Measurements from ENCODE around the gene EPB41L3.
"Not testable (repeated sequence)": the region's sequence is repeated elsewhere in the genome, so short reads cannot be mapped to it uniquely, and the experiment has no call there.

EPB41L3 gene

GRCh38 chr18:5543773-5544389 is at the start of gene EPB41L3:
EPB41L3 (minus strand) TSS chr18:5543997; CDS start chr18:5489183, 54,814 bp downstream.
- DNase-seq, result peak; percentile 80

DNA sequence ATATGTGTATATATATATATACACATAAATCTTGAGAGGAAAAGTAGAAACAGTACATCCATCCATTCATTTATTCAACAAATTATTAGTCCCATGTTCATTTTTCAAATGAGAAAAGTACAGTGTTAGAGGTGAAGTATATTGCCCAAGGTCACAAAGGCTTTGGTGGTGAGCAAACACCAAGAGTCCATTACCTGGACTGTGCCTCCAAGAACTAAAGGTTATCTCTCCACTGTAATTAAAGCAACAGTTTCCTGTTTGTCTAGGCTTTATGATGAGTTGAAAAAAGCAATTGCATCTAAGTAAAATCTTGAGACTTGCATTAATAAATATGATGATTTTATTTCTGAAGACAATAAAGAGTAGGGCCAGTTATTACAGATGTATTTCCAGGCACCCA is 44.7 kb upstream of the EPB41L3 start:
- DNase-seq, result no peak

GRCh38 chr18:5585653-5586052 is 41.9 kb upstream of the EPB41L3 start:
- DNase-seq, result no peak

- no peak for DNase-seq
Measured at GRCh38 chr18:5584746-5585417, 41.1 kb upstream of the EPB41L3 start.

DNA sequence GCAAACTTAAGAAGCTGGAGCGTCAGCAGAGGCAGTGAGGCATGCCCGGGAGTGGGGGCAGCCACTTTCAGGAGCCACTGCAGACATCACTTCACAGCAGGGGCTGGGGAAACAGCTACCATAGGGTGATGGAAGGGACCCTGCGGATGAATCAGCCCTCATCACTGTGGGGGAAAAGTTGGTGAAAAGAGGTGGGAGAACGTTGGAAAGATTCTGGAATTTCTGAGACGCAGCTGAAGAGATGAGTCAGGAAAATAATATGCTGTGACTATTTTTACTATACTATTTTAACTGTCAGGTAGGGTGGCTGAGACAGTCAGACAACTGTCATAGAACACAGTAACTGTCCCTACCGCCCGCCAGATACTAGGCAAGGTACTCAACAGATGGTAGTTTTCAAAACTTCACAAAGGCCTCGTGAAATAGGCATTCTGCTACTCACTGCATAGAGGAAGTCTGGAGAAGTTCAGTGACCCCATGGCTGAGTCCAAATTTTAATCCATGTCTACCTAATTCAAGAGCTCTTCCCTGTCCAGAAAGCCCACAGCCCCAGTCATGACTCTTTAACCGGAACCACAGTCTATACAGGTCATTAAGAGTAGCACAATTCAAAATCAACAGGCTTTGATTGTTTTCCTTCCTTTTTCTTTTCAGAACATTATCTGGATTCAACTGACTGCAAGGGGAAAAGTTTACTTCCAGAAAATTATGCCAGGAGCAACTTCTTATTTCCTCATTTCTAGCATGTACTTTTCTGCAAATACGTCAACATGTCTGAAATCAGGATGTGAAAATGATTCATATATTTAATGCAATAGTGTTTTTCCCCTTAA is 39.3 kb upstream of the EPB41L3 start:
- DNase-seq, result no peak

DNA sequence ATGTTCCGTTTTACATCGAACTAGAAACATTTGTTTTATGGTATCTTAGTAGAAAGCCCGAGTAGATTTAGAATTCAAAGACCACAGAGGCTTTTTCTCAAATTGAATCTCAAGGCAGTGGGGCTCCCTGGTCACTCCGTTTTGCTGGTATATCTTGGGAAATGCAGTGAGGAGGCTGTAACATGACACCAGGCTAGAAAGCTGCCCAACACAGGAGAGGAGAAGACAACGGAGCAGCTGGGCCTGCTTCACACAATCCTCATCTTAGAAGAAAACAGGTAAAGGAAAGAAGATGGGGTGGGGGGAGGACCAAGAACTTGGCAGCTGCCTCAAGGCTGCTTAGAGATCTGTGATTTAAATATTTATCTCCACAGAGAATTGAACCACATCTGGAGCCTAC is 38.3 kb upstream of the EPB41L3 start:
- no peak for DNase-seq

DNA sequence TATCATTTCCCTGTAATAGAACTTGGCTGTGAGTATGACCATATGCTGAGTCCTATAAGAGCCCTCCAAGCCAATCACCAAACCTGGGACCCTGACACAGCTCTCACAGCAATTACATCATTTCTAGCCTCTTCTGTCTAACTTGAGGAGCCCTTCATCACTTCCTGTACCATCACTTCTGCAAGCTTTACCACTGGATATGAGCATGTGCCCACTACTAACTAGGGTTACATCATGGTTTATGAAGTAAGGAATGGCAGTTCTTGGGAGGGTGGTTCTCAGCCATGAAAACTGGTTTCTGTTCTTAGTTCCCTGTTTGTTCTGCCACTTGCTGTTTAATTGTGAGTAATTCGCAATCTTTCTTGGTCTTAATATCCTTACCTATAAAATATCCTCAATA is 31.0 kb upstream of the EPB41L3 start:
- DNase-seq, result no peak

DNA sequence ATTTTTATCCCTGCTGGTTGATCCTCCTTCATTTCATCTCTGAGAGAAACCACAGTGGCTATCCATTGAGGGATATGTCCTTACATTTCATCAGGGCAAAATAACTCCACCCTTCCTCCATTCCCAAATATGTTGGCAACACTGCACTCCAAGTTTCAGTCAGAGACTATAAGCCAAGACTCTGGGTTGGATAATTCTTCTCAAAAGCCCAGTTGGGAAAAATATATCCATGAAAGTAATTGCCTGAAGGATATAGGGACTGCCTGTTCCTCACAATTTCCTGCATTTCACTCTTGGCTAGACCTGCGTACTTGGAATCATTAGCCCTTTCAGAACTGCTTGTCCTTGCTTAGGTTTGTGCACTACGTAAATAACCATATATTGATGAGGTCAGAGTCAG is 27.9 kb upstream of the EPB41L3 start:
- DNase-seq, result peak; percentile 46

DNA sequence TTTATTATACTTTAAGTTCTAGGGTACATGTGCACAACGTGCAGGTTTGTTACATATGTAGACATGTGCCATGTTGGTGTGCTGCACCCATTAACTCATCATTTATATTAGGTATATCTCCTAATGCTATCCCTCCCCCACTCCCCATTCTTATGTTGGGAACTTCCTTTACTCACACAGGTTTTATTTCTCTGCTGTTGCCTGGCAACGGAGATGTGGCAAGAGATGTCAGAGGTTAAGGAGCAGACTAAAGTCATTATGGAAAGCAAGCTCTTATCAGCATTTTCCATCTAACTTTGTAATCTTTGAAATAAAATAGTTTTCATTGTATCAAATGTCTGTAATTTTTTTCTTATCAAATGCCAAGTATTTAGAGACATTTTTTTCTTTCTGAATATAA is 26.8 kb upstream of the EPB41L3 start:
- DNase-seq, result not testable (repeated sequence)

DNA sequence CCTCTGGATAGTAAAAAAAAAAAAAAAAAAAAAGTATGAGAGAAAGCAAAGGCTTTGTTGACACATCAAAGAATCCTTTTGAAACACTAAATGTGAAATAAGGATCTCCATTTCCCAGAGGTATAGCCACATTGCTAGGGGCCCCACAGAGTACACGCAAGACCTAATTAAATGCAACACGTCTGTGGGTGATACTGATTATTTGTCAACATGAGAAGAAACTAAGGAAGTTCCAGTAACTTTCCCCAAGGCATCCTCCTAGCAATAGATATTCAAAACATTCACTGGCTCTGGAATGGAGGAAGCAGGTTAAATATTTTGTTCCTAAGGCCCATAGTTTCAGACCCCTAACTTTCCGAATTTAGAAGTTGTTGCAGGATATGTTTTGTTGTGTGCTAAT is 24.6 kb upstream of the EPB41L3 start:
- no peak for DNase-seq

DNA sequence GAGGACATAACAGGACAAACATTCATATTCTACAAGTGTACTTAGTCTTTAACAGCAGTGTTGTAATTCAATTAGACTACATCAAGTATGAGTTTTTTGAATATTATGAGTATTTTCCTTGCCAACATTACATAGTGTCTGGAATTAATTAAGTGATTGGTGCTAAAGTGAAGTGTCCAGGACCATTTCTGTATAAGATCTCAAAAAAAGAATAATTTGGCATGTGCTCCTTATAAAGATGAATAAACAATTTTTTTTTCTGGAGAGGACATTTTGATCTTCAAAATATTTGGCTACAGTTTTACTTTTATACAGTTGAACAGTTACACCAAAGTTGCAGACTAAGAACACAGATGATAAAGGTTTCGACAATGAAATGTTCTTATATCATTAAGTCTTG is 15.1 kb upstream of the EPB41L3 start:
- DNase-seq, result no peak

- DNase-seq, result no peak
Measured at GRCh38 chr18:5556310-5556974, 12.6 kb upstream of the EPB41L3 start.

DNA sequence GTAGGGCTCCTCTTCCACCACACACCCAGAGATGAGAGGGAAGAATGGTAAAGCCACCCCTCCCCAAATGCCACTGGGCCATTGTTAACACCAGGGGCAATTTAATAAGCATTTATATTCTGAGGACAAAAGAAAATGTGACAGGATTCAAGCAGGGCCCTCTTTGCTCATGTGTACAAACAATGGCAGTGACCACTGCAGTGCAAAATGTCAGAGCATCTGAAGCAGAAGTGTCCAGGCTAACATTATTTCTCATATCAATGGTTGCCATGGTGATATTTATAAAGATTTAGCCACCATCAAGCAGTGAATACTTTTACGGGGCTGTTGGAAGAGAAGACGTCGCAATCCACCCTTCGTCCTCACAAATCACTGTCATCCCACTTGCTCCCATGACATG is 10.8 kb upstream of the EPB41L3 start:
- DNase-seq, result no peak

DNA sequence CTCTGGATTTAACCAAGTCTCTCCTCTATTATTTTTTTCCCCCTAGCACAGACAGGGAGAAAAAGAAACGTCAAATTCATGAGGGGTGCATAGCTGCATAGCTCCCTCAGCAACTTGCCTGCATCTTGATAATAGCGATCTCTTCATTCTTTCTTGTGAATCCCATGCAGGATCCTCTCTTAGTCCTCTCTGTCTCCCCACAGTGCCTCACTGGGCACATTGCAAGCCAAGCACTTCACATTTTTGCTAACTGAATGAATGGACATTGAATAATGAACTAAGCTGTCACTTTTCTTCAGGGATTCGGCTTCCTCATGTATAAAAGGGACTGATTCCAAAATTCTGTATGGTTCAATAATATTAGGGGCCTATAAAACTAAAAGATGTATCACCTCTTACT is 2.9 kb upstream of the EPB41L3 start:
- DNase-seq, result peak; percentile 65

DNA sequence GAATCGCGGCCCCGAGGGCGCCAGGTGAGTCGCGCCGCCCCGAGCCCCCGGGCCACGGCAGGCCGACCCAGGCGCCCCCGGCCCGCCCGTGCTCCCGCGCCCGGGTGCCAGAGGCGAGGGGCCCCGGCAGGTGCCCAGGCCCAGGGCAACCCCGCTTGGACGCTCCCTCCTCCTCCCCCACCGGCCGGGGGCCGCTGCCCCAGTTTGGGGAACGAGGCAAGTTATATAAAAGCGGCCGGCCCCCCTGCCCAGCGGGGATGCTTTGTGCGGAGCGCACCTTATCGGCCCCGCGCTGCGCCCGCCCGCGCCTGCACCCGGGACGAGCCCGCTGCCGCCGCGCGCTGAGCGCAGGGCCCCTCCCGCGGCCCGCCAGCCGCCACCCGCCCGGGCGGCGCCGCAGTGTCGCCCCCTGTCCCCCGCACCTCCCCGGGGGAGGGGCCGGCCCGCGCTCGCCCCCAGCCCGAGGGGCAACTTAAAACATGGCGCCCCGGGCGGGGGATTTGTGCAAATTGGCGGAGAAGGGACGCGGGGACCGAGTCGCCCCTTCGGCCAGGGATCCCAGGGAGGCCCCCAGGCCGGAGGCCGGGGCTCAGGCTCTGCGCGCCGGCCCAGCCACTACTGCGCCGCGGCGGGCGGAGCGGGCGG is 639 bp downstream of the EPB41L3 start:
- DNase-seq, result peak; percentile 65

DNA sequence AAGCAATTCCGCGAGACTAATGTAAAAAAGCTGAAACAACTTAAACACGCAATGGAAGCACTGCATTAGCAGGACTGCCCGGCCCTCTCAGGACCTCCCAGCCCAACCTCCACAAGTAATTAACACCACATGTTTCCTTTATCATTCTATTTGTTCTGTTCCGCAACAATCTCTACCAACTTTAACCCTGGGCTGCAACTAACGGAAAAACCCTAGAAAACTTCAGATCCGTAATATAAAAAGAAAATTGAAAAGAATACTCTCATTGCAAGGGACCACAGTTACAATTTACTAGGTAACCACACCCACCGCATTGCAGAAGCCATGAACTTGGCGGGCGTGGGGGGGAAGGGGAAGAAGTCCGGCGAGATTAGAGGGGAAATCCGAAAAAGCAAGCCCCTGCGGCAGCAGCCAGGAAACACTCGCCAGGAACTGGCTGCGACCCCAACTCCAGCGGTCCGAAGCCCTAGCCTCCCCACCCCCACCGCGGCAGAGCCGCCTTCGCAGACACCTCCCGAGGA is 1.2 kb downstream of the EPB41L3 start:
- DNase-seq, result no peak

DNA sequence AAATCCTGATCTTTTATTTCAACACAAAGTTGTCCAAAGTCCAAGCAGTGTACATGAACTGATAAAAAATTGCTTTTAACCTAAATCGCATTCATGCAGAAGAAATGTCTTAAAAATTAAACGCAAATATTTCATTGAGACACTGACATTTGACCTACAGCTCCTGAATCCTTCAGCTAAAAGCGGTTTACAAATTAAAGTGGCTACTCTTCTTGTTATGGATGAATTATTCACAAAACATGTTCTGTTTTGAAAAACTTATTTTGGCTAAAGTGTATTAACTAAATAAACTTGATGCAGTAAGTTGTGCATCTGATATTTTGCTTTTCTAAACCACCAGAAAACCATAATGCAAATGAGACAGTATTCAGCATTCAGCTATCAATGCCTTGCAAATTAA is 2.2 kb downstream of the EPB41L3 start:
- no peak for DNase-seq

DNA sequence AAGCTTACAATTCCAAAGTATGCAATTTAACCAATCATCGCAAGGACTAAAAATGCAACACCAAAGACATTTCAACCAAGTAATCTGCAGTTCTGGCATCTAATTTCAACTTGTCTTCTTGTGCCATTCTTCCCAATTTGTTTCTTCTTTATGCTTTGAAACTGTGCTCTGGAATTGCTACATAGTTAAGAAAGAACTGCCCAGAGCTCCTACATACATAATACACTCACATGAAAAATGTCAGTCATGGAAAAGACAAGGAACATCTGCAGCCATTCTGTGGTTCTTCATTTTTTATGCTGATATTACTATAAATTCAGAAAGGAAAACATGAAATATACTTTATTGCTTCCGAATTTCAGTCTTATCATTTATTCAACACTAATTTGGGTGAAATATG is 4.4 kb downstream of the EPB41L3 start:
- no peak for DNase-seq

DNA sequence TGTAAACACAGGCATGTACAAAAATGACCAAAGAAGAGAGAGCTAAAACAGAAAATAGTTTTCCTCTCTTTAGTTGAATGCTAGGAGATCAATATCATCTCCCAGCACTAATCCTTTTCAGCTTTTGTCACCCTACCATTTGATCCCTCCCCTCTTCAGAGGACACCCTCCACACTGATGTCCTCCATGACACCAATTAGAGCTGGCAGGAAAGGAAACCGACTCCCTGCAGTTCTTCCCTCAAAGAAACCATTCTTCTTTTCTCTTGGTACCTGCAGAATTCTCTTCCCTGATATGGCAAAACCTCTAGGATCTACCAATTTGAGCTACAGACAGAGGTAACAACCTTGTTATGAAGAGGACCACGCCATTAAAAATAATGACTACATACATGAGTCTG is 5.3 kb downstream of the EPB41L3 start:
- no peak for DNase-seq

- no peak for DNase-seq
Measured at GRCh38 chr18:5537860-5538259, 5.9 kb downstream of the EPB41L3 start.

- no peak for DNase-seq
Measured at GRCh38 chr18:5534845-5535244, 9.0 kb downstream of the EPB41L3 start.

DNA sequence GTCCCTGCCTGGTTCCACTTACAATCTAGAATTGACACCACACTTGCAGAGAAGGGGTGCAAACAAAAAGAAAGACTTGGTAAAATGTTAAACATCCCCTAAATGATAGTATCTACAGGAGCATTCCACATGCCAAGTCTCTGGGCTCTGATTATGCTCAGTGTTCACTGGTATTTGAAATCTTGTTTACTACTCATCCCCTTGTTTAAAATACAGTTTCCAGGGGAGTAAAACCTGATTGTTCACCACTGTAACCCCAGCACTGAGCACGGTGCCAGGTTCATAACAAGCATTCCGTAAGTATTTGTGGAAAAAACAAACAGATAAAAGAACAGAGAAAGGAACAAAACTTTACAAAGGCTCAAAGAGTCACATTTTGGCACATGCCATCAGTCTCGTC is 11.7 kb downstream of the EPB41L3 start:
- no peak for DNase-seq
